22Rv1 (cell line): ENCODE results near the gene SNX25.

Experiments used
- H3K27ac ChIP-seq: fragments of 450-650 bp; 2 replicates; pipeline ENCODE4 v1.5.1; 2017
- CTCF ChIP-seq: fragments of 450-650 bp; IDR thresholded peaks from 2 replicates; pipeline ENCODE4 v1.5.1; 2017; ENCODE audit warnings: mild to moderate bottlenecking
- ZFX ChIP-seq: fragments of 450-650 bp; IDR thresholded peaks from 2 replicates; pipeline ENCODE4 v1.6.1; 2017; ENCODE audit warnings: antibody characterized with exemption, borderline replicate concordance

Gene SNX25

GRCh38 chr4:185227131-185227551 is 17.7 kb downstream of the SNX25 start:
- H3K27ac ChIP-seq: no peak overlapping the region
- TF ChIP-seq CTCF: peak; percentile 13; the same call in 1 of the 2 replicates
- no peak for TF ChIP-seq ZFX

DNA sequence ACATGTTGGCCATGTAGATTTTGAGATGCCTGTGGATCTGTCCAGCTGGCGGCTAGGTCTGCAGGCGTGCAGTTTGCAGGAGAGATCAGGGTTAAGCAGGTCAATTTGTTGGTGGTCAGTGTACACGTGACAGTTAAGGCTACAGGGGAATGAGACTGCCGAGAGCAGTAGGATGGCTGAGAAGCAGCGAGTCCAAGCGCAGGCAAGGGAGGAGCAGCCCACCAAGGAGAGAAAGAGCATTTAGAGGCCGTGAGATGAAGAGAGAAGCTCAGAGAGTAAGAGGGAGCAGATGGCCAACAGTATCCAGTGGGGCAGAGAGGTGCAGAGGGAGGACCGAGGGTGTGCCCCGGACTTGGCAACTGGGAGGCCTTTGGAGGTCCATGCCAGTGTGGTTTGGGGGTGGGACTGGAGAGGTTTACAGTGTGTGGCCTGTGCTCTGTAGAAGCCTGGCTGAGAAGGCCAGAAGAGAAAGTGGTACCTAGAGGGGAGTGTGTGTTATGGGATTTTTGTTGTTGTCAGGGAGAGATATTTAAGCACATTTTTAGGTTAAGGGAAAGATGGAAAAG is 18.4 kb downstream of the SNX25 start:
- no peak for TF ChIP-seq CTCF
- H3K27ac ChIP-seq: no peak overlapping the region

DNA sequence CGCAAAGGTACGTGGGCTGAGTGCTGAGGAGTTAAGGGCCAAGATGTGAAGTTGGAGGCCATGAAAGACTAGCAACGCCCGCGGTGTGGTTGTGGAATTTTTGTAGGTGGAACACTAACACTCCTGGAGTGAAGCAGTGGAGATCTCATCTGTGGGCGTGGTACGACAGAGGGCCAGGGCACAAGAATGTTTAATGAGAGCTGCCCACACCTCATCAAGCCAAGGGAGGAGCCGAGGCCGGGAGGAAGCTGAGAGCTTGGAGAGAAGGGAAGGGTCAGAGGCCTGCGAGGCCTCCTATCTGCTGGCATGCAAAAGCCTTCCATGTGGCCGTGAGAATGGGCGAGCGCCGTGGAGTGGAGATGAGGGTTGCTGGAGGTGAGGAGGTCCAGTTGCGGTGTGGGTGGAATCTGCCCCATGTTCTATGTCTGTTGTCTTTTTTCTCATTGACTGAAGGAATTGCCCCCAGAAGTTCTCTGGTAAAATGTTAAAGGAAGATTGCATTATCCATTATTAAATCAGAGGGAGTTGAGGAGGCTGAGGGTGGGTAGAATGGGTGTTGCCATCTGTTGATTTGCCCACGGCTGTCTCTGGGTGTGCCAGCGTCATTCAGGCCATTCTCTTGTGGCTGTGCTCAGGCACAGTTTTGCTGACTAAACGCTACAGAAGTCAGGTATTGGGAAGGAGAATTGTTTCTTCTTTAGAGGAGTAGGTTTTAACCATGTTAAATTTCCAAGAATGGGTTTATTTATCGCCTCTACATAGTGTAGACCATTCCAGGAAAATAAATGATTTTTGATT is 19.8 kb downstream of the SNX25 start:
- TF ChIP-seq CTCF (no peak), ZFX (no peak)

GRCh38 chr4:185232370-185232769 is 23.0 kb downstream of the SNX25 start:
- no peak overlapping the region for H3K27ac ChIP-seq
- TF ChIP-seq CTCF: no peak
- TF ChIP-seq ZFX: no peak

More for the DNA sequence above, 19.8 kb downstream of the SNX25 start:
- no peak overlapping the region for H3K27ac ChIP-seq

GRCh38 chr4:185235119-185235842 is 25.9 kb downstream of the SNX25 start:
- no peak overlapping the region for H3K27ac ChIP-seq
- TF ChIP-seq ZFX: no peak
- TF ChIP-seq CTCF: no peak

DNA sequence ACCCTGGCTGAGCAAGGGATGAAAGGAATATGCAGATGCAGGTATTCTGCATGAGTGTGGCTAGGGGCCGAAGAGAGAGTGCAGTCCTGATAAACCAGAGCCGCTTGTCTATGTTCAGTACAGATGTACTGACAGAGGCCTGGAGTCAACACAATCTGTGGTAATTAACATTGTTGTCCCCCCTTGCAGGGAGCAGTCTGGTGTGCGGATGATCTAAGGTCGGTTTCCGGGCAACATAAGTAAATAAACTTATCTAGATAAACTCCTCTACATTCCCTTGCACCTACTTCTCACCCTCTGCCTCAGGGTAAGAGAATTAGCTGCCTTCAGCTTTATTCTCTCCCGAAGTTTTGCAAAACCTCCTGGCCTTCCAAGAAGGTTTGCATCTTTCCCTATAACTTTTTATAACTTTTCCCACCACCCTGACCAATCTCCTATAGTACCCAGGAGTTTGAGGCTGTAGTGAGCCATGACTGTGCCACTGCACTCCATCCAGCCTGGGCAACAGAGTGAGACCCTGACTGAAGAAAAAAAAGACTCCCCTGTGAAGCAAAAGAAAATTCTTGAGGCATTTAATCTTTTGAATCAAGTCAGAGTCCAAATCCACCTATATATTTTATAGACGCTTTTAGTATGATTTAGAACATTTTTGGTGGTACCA is 26.6 kb downstream of the SNX25 start:
- TF ChIP-seq ZFX (no peak), CTCF (no peak)

More for the DNA sequence above, 26.6 kb downstream of the SNX25 start:
- no peak overlapping the region for H3K27ac ChIP-seq
